ENCODE results near the gene PIWIL1. TPM values are rescaled to one million over a fixed set of nuclear protein-coding genes. Genes with fewer than 3 reads are reported as not detected.

Gene PIWIL1
- total RNA-seq, 4 donors from 2014 or later, result 0.55 TPM; not detected in 3

DNA sequence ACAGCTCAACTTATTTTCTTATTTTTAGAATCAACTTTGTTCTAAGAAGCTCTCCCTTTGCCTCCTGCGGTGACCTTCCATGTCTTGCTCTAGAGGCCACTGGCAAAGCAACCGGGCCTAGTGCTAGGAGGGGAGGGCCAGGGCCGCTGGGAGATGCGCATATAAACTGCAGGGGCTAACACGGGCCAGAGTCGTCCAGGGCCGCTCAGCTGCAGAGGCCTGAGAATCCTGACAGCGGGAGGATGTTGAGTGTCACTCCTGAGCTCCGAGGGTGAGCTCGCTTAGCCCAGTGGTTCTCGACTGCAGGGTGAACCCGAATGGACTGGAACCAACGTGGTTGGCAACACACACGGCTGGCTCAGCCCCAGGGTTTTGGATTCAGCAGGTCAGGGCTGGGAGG, 6.5 kb upstream of the PIWIL1 start:
- intact Hi-C loops (cut with DNase I; ENCODE audit: low total_unique reads), result no loop called here
- no peak overlapping the region for H3K27ac ChIP-seq
- no peak overlapping the region for H3K4me3 ChIP-seq
- no peaks in the 10 kb centered on the region for H3K4me1 ChIP-seq
- in situ Hi-C loops (cut with MboI; ENCODE audit: low pct_ligation_motif_present in 1 of 4, low pct_unique_long_range_greater_than_20kb in 1 of 4, low sequenced_read_pairs in 3 of 4), result loop anchor here in 2 of 4 donors (5.0 to 10.0 kb wide), 2 partner anchors 276 to 284 kb away; no protein-coding TSS in a partner anchor
- WGBS, 2 donors (ENCODE audit: low coverage in 1 of 2), result 72% methylated on average over 13 of the region's 14 CpGs; no CpG with 5 or more reads in 1 of the 2 donors
- TF ChIP-seq, protein P1, sequence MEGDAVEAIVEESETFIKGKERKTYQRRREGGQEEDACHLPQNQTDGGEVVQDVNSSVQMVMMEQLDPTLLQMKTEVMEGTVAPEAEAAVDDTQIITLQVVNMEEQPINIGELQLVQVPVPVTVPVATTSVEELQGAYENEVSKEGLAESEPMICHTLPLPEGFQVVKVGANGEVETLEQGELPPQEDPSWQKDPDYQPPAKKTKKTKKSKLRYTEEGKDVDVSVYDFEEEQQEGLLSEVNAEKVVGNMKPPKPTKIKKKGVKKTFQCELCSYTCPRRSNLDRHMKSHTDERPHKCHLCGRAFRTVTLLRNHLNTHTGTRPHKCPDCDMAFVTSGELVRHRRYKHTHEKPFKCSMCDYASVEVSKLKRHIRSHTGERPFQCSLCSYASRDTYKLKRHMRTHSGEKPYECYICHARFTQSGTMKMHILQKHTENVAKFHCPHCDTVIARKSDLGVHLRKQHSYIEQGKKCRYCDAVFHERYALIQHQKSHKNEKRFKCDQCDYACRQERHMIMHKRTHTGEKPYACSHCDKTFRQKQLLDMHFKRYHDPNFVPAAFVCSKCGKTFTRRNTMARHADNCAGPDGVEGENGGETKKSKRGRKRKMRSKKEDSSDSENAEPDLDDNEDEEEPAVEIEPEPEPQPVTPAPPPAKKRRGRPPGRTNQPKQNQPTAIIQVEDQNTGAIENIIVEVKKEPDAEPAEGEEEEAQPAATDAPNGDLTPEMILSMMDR (IDR thresholded peaks at IDR 0.05), result no peak
- no peak for TF ChIP-seq POLR2A (IDR thresholded peaks at IDR 0.05)
- TF ChIP-seq EP300 (IDR thresholded peaks at IDR 0.05; ENCODE audit: low read depth), result no peak
- no peak for TF ChIP-seq POLR2AphosphoS5 (IDR thresholded peaks at IDR 0.05)
- no peaks in the 10 kb centered on the region for H3K36me3 ChIP-seq
- peaks cover 10% of the 10 kb centered on the region for H3K27me3 ChIP-seq
- H3K9me3 ChIP-seq, result no peaks in the 10 kb centered on the region
- DNase-seq, result no peak

DNA sequence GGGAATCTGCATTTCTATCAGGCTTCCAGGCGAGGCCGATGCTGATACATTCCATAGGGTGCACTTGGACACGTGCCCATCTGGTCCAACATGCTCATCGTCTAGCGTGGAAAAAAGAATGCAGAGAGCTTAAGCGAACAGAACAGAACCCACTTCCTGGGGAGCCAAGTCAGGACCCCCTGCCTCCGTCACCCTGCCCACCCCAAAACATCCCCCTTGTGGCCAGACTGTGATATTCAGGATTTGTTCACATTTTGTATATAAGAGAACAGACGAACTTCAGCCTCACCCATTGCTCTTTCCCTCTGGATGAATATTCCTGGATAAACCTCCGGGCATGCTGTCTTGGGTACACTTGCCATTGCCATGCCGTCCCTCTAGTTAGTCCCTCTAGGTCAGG, 4.3 kb upstream of the PIWIL1 start:
- intact Hi-C loops (cut with DNase I; ENCODE audit: low total_unique reads), result no loop called here
- TF ChIP-seq, protein P1 (IDR thresholded peaks at IDR 0.05), result no peak
- TF ChIP-seq POLR2A (IDR thresholded peaks at IDR 0.05) (no peak), POLR2AphosphoS5 (IDR thresholded peaks at IDR 0.05) (no peak), EP300 (IDR thresholded peaks at IDR 0.05; ENCODE audit: low read depth) (no peak)

DNA sequence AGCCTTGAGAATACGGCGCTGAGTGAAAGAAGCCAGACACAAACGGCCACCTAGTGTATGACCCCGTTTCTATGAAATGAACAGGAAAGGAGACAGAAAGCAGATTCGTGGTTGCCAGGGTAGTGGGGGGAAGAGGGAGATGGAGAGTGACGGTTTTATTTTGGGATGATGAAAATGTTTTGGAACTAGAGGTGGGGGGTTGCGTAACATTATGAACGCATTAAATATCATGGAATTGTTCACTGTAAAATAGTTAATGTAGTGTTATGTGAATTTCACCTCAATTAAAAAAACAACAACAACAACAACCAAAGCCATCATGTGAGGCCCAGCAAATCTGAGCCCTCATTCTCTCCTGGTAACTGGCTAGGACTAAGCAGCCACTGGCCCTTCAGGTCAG, 3.3 kb upstream of the PIWIL1 start:
- 64 to 65% methylated on average over 8 of the region's 8 CpGs for WGBS, 2 donors (ENCODE audit: low coverage in 1 of 2)
- intact Hi-C loops (cut with DNase I; ENCODE audit: low total_unique reads) (no loop called here), in situ Hi-C loops (cut with MboI; ENCODE audit: low pct_ligation_motif_present in 1 of 4, low pct_unique_long_range_greater_than_20kb in 1 of 4, low sequenced_read_pairs in 3 of 4) (loop anchor here in 2 of 4 donors (5.0 to 10.0 kb wide), 2 partner anchors 280 to 287 kb away; no protein-coding TSS in a partner anchor)
- no peaks in the 10 kb centered on the region for H3K9me3 ChIP-seq
- peaks cover 15% of the 10 kb centered on the region for H3K27me3 ChIP-seq
- DNase-seq, result no peak
- no peak overlapping the region for H3K4me3 ChIP-seq
- TF ChIP-seq, protein P1 (IDR thresholded peaks at IDR 0.05), result no peak
- TF ChIP-seq POLR2A (IDR thresholded peaks at IDR 0.05) (no peak), POLR2AphosphoS5 (IDR thresholded peaks at IDR 0.05) (no peak)
- H3K4me1 ChIP-seq, result peaks cover 0 to 12% (median 3%) of the 10 kb centered on the region in 4 donors
- H3K27ac ChIP-seq, result no peak overlapping the region
- no peaks in the 10 kb centered on the region for H3K36me3 ChIP-seq

More for the DNA sequence above, 4.3 kb upstream of the PIWIL1 start:
- Histone ChIP-seq H3K27me3 (peaks cover 10% of the 10 kb centered on the region), H3K4me3 (no peak overlapping the region), H3K36me3 (no peaks in the 10 kb centered on the region), H3K27ac (no peak overlapping the region), H3K9me3 (no peaks in the 10 kb centered on the region), H3K4me1 (peaks cover 0 to 6% (median 1%) of the 10 kb centered on the region in 4 donors)
- WGBS, 2 donors (ENCODE audit: low coverage in 1 of 2), result 38 to 61% methylated on average over 3 to 10 of the region's 10 CpGs
- in situ Hi-C loops (cut with MboI; ENCODE audit: low pct_ligation_motif_present in 1 of 4, low pct_unique_long_range_greater_than_20kb in 1 of 4, low sequenced_read_pairs in 3 of 4), result loop anchor here in 2 of 4 donors (5.0 to 10.0 kb wide), 2 partner anchors 279 to 286 kb away; no protein-coding TSS in a partner anchor
- DNase-seq, result no peak

DNA sequence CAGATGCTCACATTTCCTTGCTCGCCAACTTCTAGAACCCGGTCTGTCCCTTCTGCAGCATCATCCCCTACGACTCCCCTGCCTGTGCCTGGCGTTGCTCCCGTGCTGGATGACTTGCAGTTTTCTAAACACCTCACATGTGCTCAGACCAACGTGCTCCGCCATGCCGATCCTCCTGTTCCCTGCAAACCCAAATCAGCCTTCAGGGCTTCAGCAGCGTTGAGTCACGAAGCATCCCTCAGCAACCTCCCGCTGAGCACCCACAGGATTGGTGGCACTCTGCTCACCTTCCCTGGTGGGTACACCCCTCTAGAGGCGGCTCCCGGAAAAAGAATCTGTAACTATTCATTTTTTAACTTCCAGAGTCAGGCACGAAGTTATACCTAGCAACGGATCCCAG, 2.8 kb upstream of the PIWIL1 start:
- intact Hi-C loops (cut with DNase I; ENCODE audit: low total_unique reads), result loop anchor here (5.0 kb wide), 1 partner anchor 288 kb away; no protein-coding TSS in a partner anchor
- Histone ChIP-seq H3K36me3 (no peaks in the 10 kb centered on the region), H3K9me3 (no peaks in the 10 kb centered on the region), H3K27me3 (peaks cover 20% of the 10 kb centered on the region), H3K4me3 (no peak overlapping the region), H3K4me1 (peaks cover 0 to 16% (median 8%) of the 10 kb centered on the region in 4 donors), H3K27ac (no peak overlapping the region)
- no peak for DNase-seq
- WGBS, 2 donors (ENCODE audit: low coverage in 1 of 2), result 56% methylated on average over 4 to 15 of the region's 15 CpGs
- in situ Hi-C loops (cut with MboI; ENCODE audit: low pct_ligation_motif_present in 1 of 4, low pct_unique_long_range_greater_than_20kb in 1 of 4, low sequenced_read_pairs in 3 of 4), result loop anchor here in 2 of 4 donors (5.0 to 10.0 kb wide), 2 partner anchors 280 to 288 kb away; no protein-coding TSS in a partner anchor
- TF ChIP-seq POLR2AphosphoS5 (IDR thresholded peaks at IDR 0.05), result no peak
- no peak for TF ChIP-seq EP300 (IDR thresholded peaks at IDR 0.05; ENCODE audit: low read depth)
- no peak for TF ChIP-seq POLR2A (IDR thresholded peaks at IDR 0.05)
- TF ChIP-seq, protein P1 (IDR thresholded peaks at IDR 0.05), result no peak

All from transverse colon (tissue), 4 donors.